A204.1 (cell line): ENCODE results near the gene NIPAL3.
"Not testable (repeated sequence)": the region's sequence is repeated elsewhere in the genome, so short reads cannot be mapped to it uniquely, and the experiment has no call there.

ENCODE experiments used
- FAIRE-seq: peaks from 2 replicates; lab custom pipeline; 2012; peaks lifted over from hg19 to GRCh38; lab: Jason Lieb, UNC

Gene NIPAL3

GRCh38 chr1:24459551-24460266, 44.1 kb downstream of the NIPAL3 start:
- no peak for FAIRE-seq

- not testable (repeated sequence) for FAIRE-seq
These were observed 46.5 kb downstream of the NIPAL3 start for GRCh38 chr1:24462128-24462527.

GRCh38 chr1:24463776-24464735, 48.5 kb downstream of the NIPAL3 start:
- FAIRE-seq: no peak

DNA sequence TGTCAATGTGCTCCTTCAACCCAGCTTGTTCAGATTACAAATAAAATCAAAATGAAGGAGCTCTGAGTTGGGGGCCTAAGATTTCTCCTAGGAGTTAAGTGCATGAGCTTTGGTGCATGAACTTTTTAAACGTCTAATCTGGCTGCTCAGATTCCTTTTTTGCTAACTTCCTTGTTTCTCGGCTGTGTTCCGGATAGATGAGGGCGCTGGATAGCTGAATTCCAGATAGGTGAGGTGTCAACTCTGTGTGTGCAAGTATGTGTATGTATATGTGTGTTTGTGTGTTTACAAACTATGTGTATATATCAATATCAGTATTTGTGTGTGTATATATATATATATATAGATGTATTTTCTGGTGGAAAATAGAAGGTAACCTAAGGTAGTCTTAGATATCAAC, 49.5 kb downstream of the NIPAL3 start:
- no peak for FAIRE-seq

GRCh38 chr1:24465638-24466037, 50.0 kb downstream of the NIPAL3 start:
- no peak for FAIRE-seq

DNA sequence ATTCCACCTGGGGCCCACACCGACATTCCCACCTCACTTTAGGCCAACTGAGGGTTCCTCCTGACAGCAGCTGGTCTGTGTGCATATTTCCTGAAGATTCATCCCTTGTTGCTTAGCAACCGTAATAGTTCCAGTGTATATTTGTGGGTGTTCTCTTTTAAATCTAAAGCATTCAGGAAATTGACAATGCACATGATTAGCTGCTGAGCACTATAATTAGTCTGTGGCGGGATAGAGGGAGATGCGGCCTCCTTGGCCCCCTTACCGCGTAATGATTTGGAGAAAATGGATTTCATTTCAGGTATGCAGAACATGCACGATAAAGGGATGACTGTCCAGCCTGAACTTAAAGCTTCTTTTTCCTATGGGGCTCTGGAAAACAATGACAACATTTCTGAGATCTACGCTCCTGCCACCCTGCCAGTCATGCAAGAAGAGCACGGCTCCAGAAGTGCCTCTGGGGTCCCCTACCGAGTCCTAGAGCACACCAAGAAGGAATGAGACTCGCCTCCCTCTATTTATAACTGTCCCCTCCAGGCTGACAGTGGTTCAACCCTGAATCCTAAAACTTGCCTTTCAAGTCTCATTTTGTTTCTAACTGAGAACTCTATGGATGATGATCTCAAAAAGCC, 53.2 kb downstream of the NIPAL3 start:
- no peak for FAIRE-seq

DNA sequence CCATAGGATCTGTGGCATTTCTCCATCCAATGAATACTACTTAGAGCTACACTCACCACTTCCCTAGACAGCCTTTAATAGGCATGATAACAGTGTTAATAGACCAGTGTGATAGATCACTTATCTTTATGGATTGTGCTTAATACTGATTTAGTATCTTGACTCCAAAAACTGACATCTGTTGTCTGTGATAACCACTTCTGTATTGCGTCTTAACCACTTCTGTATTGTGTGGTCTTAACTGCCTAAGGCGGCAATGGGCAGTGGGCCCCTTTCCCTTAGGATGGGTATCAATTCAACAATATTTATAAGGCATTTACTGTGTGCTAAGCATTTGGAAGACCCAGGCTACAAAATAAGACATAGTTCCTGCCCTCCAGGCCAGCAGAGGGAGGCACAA, 55.0 kb downstream of the NIPAL3 start:
- no peak for FAIRE-seq

- FAIRE-seq: no peak
These were observed 57.1 kb downstream of the NIPAL3 start for GRCh38 chr1:24472527-24473251.

- FAIRE-seq: no peak
These were observed 58.6 kb downstream of the NIPAL3 start for GRCh38 chr1:24474193-24474592.

DNA sequence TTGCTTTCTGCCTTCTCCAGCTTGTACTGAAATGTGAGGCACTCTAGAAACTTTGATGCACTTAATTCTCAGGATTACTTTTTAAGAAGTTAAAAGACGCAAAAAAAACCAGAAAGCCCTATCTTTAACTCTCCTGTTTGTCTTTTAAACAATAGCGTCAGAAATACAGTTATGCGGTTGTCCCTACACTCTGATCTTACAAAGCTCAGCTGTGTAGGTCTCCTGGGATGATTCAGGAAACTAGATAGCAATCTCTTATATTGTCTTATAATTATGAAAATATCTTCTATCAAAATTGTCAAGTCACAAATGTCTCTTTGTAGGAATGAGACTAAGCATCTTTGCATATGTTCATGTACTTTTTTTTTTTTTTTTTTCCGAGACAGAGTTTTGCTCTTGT, 60.1 kb downstream of the NIPAL3 start:
- FAIRE-seq: no peak

- no peak for FAIRE-seq
These were observed 61.0 kb downstream of the NIPAL3 start for GRCh38 chr1:24476571-24476970.

GRCh38 chr1:24477309-24477708, 61.7 kb downstream of the NIPAL3 start:
- no peak for FAIRE-seq

- no peak for FAIRE-seq
These were observed 65.5 kb downstream of the NIPAL3 start for GRCh38 chr1:24481101-24481500.

DNA sequence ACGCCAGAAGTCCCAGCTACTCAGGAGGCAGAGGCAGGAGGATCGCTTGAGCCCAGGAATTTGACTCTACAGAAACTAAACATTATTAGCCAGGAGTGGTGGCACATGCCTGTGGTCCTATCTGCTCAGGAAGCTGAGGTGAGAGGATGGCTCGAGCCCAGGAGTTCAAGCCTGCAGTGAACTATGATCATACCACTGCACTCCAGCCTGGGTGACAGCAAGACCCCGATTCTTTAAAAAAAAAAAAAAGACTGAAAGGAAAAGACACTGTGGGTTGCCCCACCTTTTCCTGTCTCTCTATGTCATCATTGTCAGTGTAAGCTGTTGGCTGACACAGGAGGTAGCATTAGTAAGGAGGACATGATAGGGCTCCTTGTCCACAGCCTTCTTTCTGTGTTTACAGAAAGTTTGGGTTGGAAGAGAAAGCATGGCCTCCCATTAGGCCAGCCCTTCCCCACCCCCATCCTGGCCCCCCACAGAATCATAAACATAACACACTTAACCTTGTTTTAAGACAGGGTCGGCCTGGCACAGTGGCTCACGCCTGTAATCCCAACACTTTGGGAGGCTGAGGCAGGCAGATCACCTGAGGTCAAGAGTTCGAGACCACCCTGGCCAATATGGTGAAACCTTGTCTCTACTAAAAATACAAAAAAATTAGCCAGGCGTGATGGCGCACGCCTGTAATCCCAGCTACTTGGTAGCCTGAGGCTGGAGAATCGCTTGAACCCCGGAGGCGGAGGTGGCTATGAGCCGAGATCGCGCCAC, 66.4 kb downstream of the NIPAL3 start:
- FAIRE-seq: no peak

- FAIRE-seq: no peak
These were observed 67.8 kb downstream of the NIPAL3 start for GRCh38 chr1:24483441-24483840.

DNA sequence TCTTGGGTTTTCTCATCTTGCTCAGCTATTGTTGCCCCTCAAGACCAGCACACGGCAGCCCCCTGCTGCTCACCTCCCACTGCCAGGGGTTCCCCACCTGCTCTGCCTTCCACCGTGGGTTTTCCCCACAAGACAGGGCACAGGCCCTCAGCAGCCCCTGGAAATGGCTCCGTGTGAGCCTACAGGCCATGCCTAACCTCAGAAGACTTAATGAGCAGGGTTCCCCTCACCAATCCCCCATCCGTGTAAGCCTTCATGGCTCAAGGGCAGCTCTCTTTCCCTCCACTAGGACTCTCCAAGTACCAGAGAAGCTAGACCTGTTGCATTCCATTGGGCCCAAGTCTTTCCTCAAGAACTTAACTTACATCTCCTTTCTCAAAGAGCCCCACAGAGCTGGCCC, 68.6 kb downstream of the NIPAL3 start:
- no peak for FAIRE-seq

DNA sequence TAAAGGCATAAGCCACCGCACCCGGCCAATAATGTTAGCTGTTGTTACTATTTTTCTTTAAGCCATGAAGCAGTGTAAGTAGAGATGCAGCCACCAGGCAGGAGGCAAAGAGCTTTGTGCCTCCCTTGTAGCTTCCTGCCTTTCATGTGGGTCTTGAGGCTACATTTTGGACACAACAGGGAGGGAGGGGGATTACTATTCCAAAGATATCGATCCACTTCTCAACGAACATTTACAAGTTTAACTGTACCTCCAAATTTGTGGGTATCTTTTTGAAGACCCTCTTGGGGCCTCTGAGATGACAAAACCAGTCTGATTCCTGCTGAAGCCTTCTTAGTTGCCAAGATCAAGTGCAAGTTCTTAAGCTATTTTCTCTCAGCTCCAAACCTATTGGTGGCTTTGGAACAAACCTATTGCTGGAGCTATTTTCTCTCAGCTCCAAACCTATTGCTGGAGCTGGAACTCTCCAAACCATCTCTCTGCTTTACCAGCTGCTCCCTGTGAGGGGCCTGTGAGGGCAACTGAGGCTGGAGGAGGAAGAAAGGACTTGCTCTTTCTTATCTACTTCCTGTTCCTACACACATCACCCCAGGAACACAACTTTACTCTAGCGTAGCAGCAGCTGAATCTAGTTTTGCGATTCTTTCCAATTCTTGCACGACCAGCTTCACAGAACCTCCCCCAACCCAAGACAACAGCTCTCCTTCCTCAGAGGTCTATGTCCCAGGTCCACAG, 70.9 kb downstream of the NIPAL3 start:
- no peak for FAIRE-seq

DNA sequence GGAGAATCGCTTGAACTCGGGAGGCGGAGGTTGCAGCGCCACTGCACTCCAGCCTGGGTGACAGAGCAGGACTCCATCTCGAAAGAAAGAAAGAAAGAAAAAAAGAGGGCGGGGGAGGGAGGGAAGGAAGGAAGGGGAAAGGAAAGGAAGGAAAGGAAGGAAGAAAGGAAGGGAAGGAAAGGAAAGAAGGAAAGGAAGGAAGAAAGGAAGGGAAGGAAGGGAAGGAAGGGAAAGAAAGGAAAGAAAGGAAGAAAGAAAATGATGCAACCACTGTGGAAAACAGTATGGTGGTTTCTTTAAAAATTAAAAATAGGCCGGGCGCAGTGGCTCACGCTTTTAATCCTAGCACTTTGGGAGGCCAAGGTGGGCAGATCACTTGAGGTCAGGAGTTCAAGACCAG, 71.9 kb downstream of the NIPAL3 start:
- FAIRE-seq: no peak

GRCh38 chr1:24488159-24488558, 72.6 kb downstream of the NIPAL3 start:
- FAIRE-seq: not testable (repeated sequence)

GRCh38 chr1:24489674-24490073, 74.1 kb downstream of the NIPAL3 start:
- no peak for FAIRE-seq
